OCI-LY1 (cell line): ENCODE results near the gene SLC43A1.

Source experiments
- H2AFZ ChIP-seq: fragments of 200-600 bp; sonication (generic), shearing (Covaris generic); 2 replicates; pipeline ENCODE4 v1.6.0; 2014; ENCODE audit warnings: antibody characterized with exemption, mild to moderate bottlenecking, low read length
- H3F3A ChIP-seq: fragments of 200-600 bp; sonication (generic), shearing (Covaris generic); 2 replicates; pipeline ENCODE4 v1.6.0; 2014; ENCODE audit warnings: mild to moderate bottlenecking, antibody characterized with exemption, low read length, moderate library complexity; ENCODE audit not compliant: insufficient read depth
- H3K27ac ChIP-seq: fragments of 200-600 bp; sonication (generic); 2 replicates; pipeline ENCODE4 v1.5.1; 2014; ENCODE audit warnings: low read length, mixed run types, mild to moderate bottlenecking, low read depth; ENCODE audit not compliant: poor library complexity, severe bottlenecking
- H3K27me3 ChIP-seq: fragments of 200-600 bp; sonication (generic); 2 replicates; pipeline ENCODE4 v1.6.0; 2014; ENCODE audit warnings: antibody characterized with exemption, mild to moderate bottlenecking, low read length, moderate library complexity; ENCODE audit not compliant: insufficient read depth
- H3K36me3 ChIP-seq: fragments of 200-600 bp; sonication (generic); 2 replicates; pipeline ENCODE4 v1.6.1; 2014; ENCODE audit warnings: mild to moderate bottlenecking, antibody characterized with exemption, low read length, moderate library complexity, mixed read lengths; ENCODE audit not compliant: insufficient read depth
- H3K4me1 ChIP-seq: fragments of 200-600 bp; sonication (generic); 2 replicates; pipeline ENCODE4 v1.5.1; 2014; ENCODE audit warnings: mild to moderate bottlenecking, low read length, moderate library complexity; ENCODE audit not compliant: insufficient read depth, severe bottlenecking
- H3K4me2 ChIP-seq: fragments of 200-600 bp; sonication (generic), shearing (Covaris generic); 2 replicates; pipeline ENCODE4 v1.6.1; 2014; ENCODE audit warnings: low read length
- H3K4me3 ChIP-seq: fragments of 200-600 bp; sonication (generic); 2 replicates; pipeline ENCODE4 v1.5.1; 2014; ENCODE audit warnings: low read length, low read depth, mild to moderate bottlenecking, mixed read lengths; ENCODE audit not compliant: poor library complexity, severe bottlenecking
- H3K79me2 ChIP-seq: fragments of 200-600 bp; shearing (Covaris generic); 2 replicates; pipeline ENCODE4 v1.6.1; 2016; ENCODE audit warnings: mixed run types, low read length, mixed read lengths; ENCODE audit not compliant: insufficient read depth
- H3K9ac ChIP-seq: fragments of 200-600 bp; sonication (generic), shearing (Covaris generic); 2 replicates; pipeline ENCODE4 v1.6.1; 2014; ENCODE audit warnings: mild to moderate bottlenecking, low read length, mixed read lengths
- H3K9me2 ChIP-seq: fragments of 200-600 bp; sonication (generic), shearing (Covaris generic); 2 replicates; pipeline ENCODE4 v1.6.1; 2014; ENCODE audit warnings: low read depth, mild to moderate bottlenecking, low read length, mixed read lengths
- H3K9me3 ChIP-seq: fragments of 200-600 bp; shearing (Covaris generic); 2 replicates; pipeline ENCODE4 v1.6.1; 2014; ENCODE audit warnings: low read length, mixed read lengths
- H4K20me1 ChIP-seq: fragments of 200-600 bp; sonication (generic), shearing (Covaris generic); 2 replicates; pipeline ENCODE4 v1.6.0; 2016; ENCODE audit warnings: mild to moderate bottlenecking, low read length; ENCODE audit not compliant: insufficient read depth
- CTCF ChIP-seq: fragments of 200-600 bp; sonication (generic), shearing (Covaris generic); IDR thresholded peaks from 2 replicates; pipeline ENCODE4 v1.5.1; 2017; ENCODE audit warnings: mild to moderate bottlenecking, antibody characterized with exemption, low read length, moderate library complexity, mixed read lengths
- EZH2 ChIP-seq: fragments of 200-600 bp; sonication (generic), shearing (Covaris generic); IDR thresholded peaks from 2 replicates; pipeline ENCODE4 v1.8.0; 2017; ENCODE audit warnings: borderline replicate concordance, mixed run types, mild to moderate bottlenecking, antibody characterized with exemption, low read length, moderate library complexity, mixed read lengths

SLC43A1 gene

GRCh38 chr11:57436031-57436430, 79.5 kb downstream of the SLC43A1 start:
- H3K4me3 ChIP-seq = no peak overlapping the region
- no peak overlapping the region for H3K27ac ChIP-seq
- H3K36me3 ChIP-seq = no peaks in the 10 kb centered on the region
- H3K79me2 ChIP-seq = no peaks in the 10 kb centered on the region
- TF ChIP-seq CTCF (no peak), EZH2 (no peak)
- no peak overlapping the region for H3K4me2 ChIP-seq
- H4K20me1 ChIP-seq = no peaks in the 10 kb centered on the region
- H2AFZ ChIP-seq = no peak overlapping the region
- no peaks in the 10 kb centered on the region for H3K4me1 ChIP-seq
- H3F3A ChIP-seq = no peaks in the 10 kb centered on the region
- no peaks in the 10 kb centered on the region; the same call in 1 of the 2 replicates for H3K27me3 ChIP-seq
- no peaks in the 10 kb centered on the region for H3K9me2 ChIP-seq
- no peaks in the 10 kb centered on the region for H3K9me3 ChIP-seq
- H3K9ac ChIP-seq = no peak overlapping the region

DNA sequence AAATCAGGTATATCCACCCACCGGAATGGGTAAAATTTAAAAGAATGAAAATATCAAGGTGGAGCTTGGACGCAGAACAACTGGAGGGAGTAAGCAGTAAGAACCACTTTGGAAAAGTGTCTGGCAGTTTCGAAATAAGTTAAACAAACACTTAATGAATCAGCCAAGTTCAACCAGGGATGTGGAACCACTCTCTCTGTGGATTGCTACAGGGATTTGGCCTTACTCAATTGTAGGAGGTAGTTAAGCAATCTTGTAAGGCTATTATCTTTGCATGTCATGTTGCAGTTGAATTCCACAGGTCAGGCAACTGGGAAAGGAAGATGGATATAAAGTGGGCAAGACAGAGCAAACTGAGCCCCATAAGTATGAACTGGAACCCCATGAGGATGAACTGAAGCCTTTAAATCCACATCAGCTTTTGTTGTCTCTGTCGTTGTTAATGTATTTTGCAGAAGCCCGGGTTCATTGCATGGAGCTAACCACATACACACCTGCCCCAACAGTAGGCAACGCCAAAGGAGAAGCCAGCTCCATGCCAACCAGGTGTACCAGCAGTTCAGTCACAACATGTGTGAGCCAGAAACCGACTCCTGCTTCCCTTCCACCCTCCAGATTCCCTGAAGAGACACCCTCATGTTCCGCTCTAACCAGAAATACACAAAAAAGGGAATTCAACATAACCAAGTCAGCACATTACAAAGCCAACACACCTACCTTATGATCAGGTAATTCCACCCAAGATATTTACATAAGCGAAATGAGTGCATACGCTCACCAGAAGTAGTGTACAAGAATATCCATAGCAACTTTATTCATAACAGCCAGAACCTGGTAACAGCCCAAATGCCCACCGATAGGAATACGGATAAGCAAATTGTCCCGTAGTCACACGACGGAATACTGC, 80.6 kb downstream of the SLC43A1 start:
- Histone ChIP-seq H3K9me3 (no peaks in the 10 kb centered on the region), H3K4me3 (no peak overlapping the region), H3K4me1 (no peaks in the 10 kb centered on the region), H2AFZ (no peak overlapping the region), H3K36me3 (no peaks in the 10 kb centered on the region), H3K27me3 (no peaks in the 10 kb centered on the region; the same call in 1 of the 2 replicates), H3F3A (no peaks in the 10 kb centered on the region), H3K9me2 (no peaks in the 10 kb centered on the region), H4K20me1 (no peaks in the 10 kb centered on the region), H3K9ac (no peak overlapping the region), H3K79me2 (no peaks in the 10 kb centered on the region), H3K4me2 (no peak overlapping the region), H3K27ac (no peak overlapping the region)
- TF ChIP-seq EZH2 (no peak), CTCF (no peak)
